GM10847 (cell line): Measurements from ENCODE around the gene TICAM1.

Experiments used
- POLR2A ChIP-seq: IDR thresholded peaks from 2 replicates; pipeline ENCODE4 v1.6.1; 2011; ENCODE audit not compliant: insufficient read length; ENCODE audit errors: extremely low read depth

Gene TICAM1

GRCh38 chr19:4776436-4777211, 54.9 kb downstream of the TICAM1 start:
- TF ChIP-seq POLR2A: no peak

- no peak for TF ChIP-seq POLR2A
Observed at GRCh38 chr19:4775627-4776152, 55.8 kb downstream of the TICAM1 start.

GRCh38 chr19:4774136-4774535, 57.4 kb downstream of the TICAM1 start:
- no peak for TF ChIP-seq POLR2A

GRCh38 chr19:4773047-4773640, 58.4 kb downstream of the TICAM1 start:
- no peak for TF ChIP-seq POLR2A

- TF ChIP-seq POLR2A: no peak
Observed at GRCh38 chr19:4772566-4772965, 58.9 kb downstream of the TICAM1 start.

- no peak for TF ChIP-seq POLR2A
Observed at GRCh38 chr19:4768934-4769777, 62.4 kb downstream of the TICAM1 start.
